OCI-LY3 (cell line): ENCODE data around the gene COL12A1.

Experiments used
- H2AFZ ChIP-seq: fragments of 200-600, 300-600 bp; shearing (Covaris generic); 2 replicates; pipeline ENCODE4 v1.6.0; 2014; ENCODE audit warnings: antibody characterized with exemption, low read depth, low read length
- H3K27ac ChIP-seq: fragments of 200-600, 300-600 bp; sonication (generic); 2 replicates; pipeline ENCODE4 v1.5.1; 2014; ENCODE audit warnings: mild to moderate bottlenecking, low read length, moderate library complexity, mixed read lengths
- H3K27me3 ChIP-seq: fragments of 200-600, 300-600 bp; sonication (generic); 2 replicates; pipeline ENCODE4 v1.6.1; 2014; ENCODE audit warnings: low read depth, low read length, mixed read lengths
- H3K36me3 ChIP-seq: fragments of 200-600, 300-600 bp; sonication (generic); replicated peaks from 2 replicates; pipeline ENCODE3; 2014; ENCODE audit warnings: low read depth, low read length, mixed read lengths
- H3K4me1 ChIP-seq: fragments of 300-600, 200-600 bp; sonication (generic); 2 replicates; pipeline ENCODE4 v1.6.1; 2014; ENCODE audit warnings: low read length, mixed read lengths
- H3K4me2 ChIP-seq: fragments of 200-600, 300-600 bp; sonication (generic); 2 replicates; pipeline ENCODE4 v1.6.1; 2014; ENCODE audit warnings: low read length, mixed read lengths
- H3K4me3 ChIP-seq: fragments of 300-600, 200-600 bp; sonication (generic); 2 replicates; pipeline ENCODE4 v1.5.1; 2014; ENCODE audit warnings: antibody characterized with exemption, mild to moderate bottlenecking, low read length, moderate library complexity
- H3K79me2 ChIP-seq: fragments of 300-600, 200-600 bp; shearing (Covaris generic); 2 replicates; pipeline ENCODE4 v1.6.1; 2014; ENCODE audit warnings: mild to moderate bottlenecking, low read length, mixed read lengths
- H3K9ac ChIP-seq: fragments of 300-600, 200-600 bp; shearing (Covaris generic); 2 replicates; pipeline ENCODE4 v1.6.0; 2014; ENCODE audit warnings: mild to moderate bottlenecking, low read length, moderate library complexity
- H3K9me3 ChIP-seq: fragments of 200-600, 300-600 bp; shearing (Covaris generic); 2 replicates; pipeline ENCODE4 v1.6.1; 2014; ENCODE audit warnings: low read length, mixed read lengths; ENCODE audit not compliant: insufficient read depth
- H4K20me1 ChIP-seq: fragments of 200-600, 300-600 bp; sonication (generic); 2 replicates; pipeline ENCODE4 v1.6.1; 2016; ENCODE audit warnings: low read length, mixed read lengths; ENCODE audit not compliant: insufficient read depth
- CTCF ChIP-seq: fragments of 200-600, 300-600 bp; sonication (generic); IDR thresholded peaks from 2 replicates; pipeline ENCODE4 v1.5.1; 2014; ENCODE audit warnings: antibody characterized with exemption, low read length, low read depth
- EZH2phosphoT487 ChIP-seq: fragments of 200-600 bp; shearing (Covaris generic); IDR thresholded peaks from 2 replicates; pipeline ENCODE4 v1.6.1; 2018; ENCODE audit warnings: antibody characterized with exemption, mixed run types, low read depth

COL12A1 gene

GRCh38 chr6:75205776-75206575, at the start of gene COL12A1:
Gene COL12A1, minus strand, starts transcription at chr6:75206053. Its CDS starts 3,261 bp downstream, at chr6:75202792.
- H4K20me1 ChIP-seq, result no peaks in the 10 kb centered on the region
- H3K4me1 ChIP-seq, result peaks cover 18% of the 10 kb centered on the region
- H3K27me3 ChIP-seq, result no peaks in the 10 kb centered on the region
- TF ChIP-seq CTCF (no peak), EZH2phosphoT487 (no peak)
- H3K79me2 ChIP-seq, result no peaks in the 10 kb centered on the region
- H3K36me3 ChIP-seq, result no peaks in the 10 kb centered on the region
- H3K9me3 ChIP-seq, result no peaks in the 10 kb centered on the region
- H3K4me3 ChIP-seq, result no peak within 1 kb of the TSS
- no peak within 1 kb of the TSS for H3K9ac ChIP-seq
- H3K4me2 ChIP-seq, result no peak within 1 kb of the TSS
- H3K27ac ChIP-seq, result no peak within 1 kb of the TSS
- H2AFZ ChIP-seq, result no peak within 1 kb of the TSS

- H3K9me3 ChIP-seq, result no peaks in the 10 kb centered on the region
- H3K4me1 ChIP-seq, result no peaks in the 10 kb centered on the region
- no peak overlapping the region for H3K27ac ChIP-seq
- H3K36me3 ChIP-seq, result peaks cover 4% of the 10 kb centered on the region
- H2AFZ ChIP-seq, result no peak overlapping the region
- no peak overlapping the region for H3K4me3 ChIP-seq
- H4K20me1 ChIP-seq, result no peaks in the 10 kb centered on the region
- H3K4me2 ChIP-seq, result no peak overlapping the region
- H3K27me3 ChIP-seq, result no peaks in the 10 kb centered on the region
- no peaks in the 10 kb centered on the region for H3K79me2 ChIP-seq
- TF ChIP-seq CTCF, result no peak
- TF ChIP-seq EZH2phosphoT487, result no peak
- H3K9ac ChIP-seq, result no peak overlapping the region
These were observed 44.7 kb upstream of the COL12A1 start for GRCh38 chr6:75250552-75250951.

- H3K9me3 ChIP-seq, result no peaks in the 10 kb centered on the region
- no peak overlapping the region for H3K27ac ChIP-seq
- H3K79me2 ChIP-seq, result no peaks in the 10 kb centered on the region
- no peaks in the 10 kb centered on the region for H4K20me1 ChIP-seq
- H3K9ac ChIP-seq, result no peak overlapping the region
- no peak overlapping the region for H3K4me2 ChIP-seq
- H3K27me3 ChIP-seq, result no peaks in the 10 kb centered on the region
- TF ChIP-seq CTCF (no peak), EZH2phosphoT487 (no peak)
- H2AFZ ChIP-seq, result no peak overlapping the region
- H3K36me3 ChIP-seq, result no peaks in the 10 kb centered on the region
- H3K4me3 ChIP-seq, result no peak overlapping the region
- no peaks in the 10 kb centered on the region for H3K4me1 ChIP-seq
These were observed 44.0 kb upstream of the COL12A1 start for GRCh38 chr6:75249837-75250236.

DNA sequence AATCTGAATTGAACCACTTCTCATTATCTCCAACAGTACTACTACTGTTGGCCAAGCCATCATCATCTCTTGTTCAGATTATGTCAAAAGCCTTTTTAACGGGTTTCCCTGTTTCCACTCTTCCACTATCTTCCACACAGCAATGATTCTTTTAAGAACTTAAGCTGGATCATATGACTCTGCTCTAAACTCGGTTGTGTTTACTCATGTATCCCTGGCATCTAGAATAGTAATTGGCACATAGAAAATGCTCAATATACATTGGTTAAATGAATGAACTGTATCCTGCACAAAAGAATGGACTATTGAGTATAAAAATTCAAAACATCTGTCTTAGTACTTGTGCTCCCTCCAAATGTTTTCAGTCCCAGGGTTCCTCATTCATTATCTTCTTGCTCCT, 40.5 kb upstream of the COL12A1 start:
- Histone ChIP-seq H3K4me3 (no peak overlapping the region), H3K9me3 (no peaks in the 10 kb centered on the region), H3K27me3 (no peaks in the 10 kb centered on the region), H3K9ac (no peak overlapping the region), H3K4me2 (no peak overlapping the region), H3K27ac (no peak overlapping the region), H3K79me2 (peaks cover 22% of the 10 kb centered on the region), H3K4me1 (peaks cover 8% of the 10 kb centered on the region), H2AFZ (no peak overlapping the region), H4K20me1 (peaks cover 2% of the 10 kb centered on the region; the same call in 1 of the 2 replicates), H3K36me3 (peaks cover 1% of the 10 kb centered on the region)
- TF ChIP-seq EZH2phosphoT487, result no peak
- no peak for TF ChIP-seq CTCF
